HG03103 (cell line): ENCODE data around the gene GPR84.
"Not testable (repeated sequence)": the region's sequence is repeated elsewhere in the genome, so short reads cannot be mapped to it uniquely, and the experiment has no call there.

Experiments used
- ATAC-seq: cut with Tn5 transposase; IDR thresholded peaks from one replicate; pipeline ENCODE4 v1.9.1; 2021; ENCODE audit warnings: low read depth; ENCODE audit not compliant: unreplicated experiment

The GPR84 gene

DNA sequence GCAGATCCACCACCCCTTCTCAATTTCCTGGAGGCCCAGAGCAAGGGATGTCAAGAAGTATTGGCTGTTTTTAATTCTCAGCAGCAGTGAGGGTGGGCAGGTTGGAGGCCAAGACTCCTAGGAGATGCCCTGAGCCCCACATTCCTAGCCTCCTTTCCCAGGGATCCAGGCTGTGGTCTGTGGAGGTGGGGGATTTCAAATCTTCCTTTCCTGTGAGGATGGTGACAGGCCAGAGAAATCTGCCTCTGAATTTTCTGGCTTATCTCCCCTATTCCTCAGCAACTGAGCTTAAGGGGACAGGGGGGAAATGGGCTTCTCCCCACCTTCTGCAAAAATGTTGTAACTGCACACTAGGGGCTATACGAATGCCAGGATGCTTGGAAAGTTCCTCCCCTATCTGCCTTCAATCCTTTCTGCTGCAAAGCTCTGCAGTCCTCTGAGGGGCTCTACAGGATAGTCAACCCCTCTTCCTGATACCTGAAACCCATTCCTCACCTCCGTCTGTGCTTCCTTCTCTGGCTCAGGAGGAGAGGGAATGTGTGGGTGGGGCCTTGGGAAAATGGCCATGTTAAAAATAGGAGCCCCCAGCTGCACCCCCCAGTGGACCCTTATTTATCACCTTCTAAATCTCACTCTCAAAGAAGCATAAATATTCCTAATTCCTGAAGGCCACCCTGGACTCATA, 6.6 kb downstream of the GPR84 start:
- no peak for ATAC-seq

DNA sequence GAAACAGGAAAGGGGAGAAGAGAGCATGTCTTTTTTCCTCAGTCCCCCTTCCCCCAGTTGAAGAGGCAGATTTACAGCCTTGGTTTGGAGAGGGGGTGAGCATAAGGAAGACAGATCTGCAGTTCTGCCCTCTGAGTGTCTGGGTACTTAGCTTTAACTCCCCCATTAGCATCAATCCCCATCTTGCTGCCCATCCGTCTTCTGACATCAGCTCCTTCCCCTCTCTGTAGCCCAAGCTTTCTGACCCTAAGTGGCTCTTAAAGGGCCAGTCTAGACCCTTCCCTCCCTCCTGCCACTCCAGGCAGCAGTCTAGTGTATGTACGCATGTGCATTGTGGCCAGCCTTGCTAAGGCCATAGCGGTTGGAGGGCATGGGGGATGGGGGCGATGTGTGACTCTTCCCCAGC, 7.3 kb downstream of the GPR84 start:
- no peak for ATAC-seq

- ATAC-seq, result no peak
These were observed 8.1 kb downstream of the GPR84 start for GRCh38 chr12:54356228-54356627.

GRCh38 chr12:54355104-54355815, 9.0 kb downstream of the GPR84 start:
- no peak for ATAC-seq

GRCh38 chr12:54354271-54354670, 10.0 kb downstream of the GPR84 start:
- ATAC-seq, result not testable (repeated sequence)

GRCh38 chr12:54352891-54353874, 11.1 kb downstream of the GPR84 start:
- ATAC-seq, result no peak

GRCh38 chr12:54352022-54352531, 12.2 kb downstream of the GPR84 start:
- ATAC-seq, result no peak

DNA sequence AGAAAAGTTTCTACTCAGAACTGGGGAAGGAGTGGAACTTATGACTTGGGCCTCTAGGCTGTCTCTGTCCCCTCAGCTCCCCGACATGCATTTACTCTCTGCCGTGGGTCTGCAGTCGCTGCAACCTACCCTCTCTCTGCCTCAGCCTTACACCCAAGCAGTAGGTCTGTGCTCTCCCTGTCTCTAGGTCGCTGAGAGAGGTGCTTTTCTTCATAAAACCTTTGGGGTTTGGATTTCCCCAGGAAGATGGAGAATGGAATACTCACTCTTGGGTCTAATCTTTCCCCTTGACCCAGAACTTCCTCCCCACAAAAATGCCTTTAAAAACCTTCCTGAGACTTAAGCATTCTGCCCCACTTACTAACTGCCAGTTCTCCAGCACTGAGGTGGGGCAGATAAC, 12.9 kb downstream of the GPR84 start:
- no peak for ATAC-seq

GRCh38 chr12:54350743-54351142, 13.5 kb downstream of the GPR84 start:
- no peak for ATAC-seq

GRCh38 chr12:54349679-54350078, 14.6 kb downstream of the GPR84 start:
- no peak for ATAC-seq

- ATAC-seq, result no peak
These were observed 15.2 kb downstream of the GPR84 start for GRCh38 chr12:54349036-54349435.

DNA sequence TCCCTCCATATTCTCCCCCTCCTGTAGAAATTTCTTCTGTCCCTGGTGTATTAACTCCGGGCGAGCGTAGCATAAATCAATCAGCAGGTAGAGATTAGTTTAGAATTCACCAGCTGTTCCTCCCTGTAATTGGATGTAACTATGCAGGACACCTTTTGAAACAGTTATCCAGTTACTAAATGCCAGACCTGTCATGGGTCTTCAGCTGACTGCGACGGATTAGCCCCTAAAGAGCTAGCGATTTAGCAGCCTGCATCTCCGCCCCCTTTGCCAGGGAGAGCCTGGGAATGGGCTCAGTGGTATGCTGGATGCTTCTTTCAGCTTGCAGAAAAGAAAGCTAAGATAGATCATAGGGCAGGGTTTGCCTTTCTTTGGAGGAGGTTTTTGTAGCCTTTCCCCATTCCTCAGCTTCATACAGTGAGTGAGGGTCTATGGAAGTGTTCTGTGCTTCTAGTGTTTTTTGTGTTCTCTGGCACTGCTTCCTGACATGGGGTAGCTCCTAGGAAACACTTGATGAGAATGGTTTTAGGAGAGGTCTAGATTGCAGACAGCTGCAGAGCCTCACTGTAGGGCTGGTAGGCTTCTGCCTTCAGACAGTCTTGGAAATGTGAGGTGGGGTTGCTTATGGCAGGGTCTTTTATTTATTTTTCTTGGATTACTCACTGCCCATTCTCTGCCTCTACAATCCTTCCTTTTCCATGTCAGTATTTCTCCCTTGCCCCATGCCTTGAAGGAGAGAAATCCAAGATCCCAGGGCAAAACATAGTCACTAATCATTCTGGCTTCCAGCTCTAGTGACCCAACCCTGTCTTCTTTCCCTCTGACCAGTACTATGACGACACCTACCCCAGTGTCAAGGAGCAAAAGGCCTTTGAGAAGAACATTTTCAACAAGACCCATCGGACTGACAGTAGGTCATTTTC, 22.6 kb downstream of the GPR84 start:
- ATAC-seq, result no peak

- no peak for ATAC-seq
These were observed 23.4 kb downstream of the GPR84 start for GRCh38 chr12:54340846-54341245.

GRCh38 chr12:54338698-54339296, 25.5 kb downstream of the GPR84 start:
- ATAC-seq, result no peak

DNA sequence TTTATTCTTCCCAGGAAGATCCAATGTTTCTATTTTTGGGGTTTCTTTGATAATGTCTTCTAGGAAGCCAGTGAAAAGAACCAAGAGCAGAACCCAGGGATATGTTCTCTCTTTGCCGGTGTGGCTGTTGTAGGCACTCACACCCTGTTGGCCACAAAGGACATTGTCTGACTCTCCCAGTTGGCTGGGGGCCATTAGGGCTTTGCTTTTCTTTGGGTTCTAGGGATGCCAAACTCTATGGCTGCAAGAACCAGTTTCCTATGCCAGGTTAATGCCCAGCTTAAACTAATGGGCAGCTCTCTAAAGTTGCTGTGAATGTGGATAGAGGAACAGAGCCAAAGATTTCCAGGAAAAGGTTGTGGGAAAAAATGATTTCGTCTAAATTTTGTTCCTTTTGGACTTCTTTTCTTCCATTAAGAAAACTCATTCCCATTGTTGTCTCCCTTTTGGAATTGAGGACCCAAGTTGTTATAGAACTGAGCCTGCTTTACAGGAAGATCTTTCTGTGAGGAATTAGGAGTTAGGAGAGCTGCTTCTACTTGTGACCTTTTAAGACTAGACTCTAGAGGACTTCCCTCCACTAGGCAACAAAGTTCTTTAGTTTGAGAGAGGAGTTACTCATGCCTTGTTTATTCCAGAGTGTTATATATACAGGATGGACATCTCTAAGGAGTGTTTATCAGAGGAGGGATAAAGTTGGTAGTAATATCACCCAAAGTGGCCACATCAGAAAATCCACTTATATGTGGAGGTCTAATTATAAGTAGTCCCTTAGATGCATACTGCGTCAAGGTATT, 26.2 kb downstream of the GPR84 start:
- no peak for ATAC-seq

DNA sequence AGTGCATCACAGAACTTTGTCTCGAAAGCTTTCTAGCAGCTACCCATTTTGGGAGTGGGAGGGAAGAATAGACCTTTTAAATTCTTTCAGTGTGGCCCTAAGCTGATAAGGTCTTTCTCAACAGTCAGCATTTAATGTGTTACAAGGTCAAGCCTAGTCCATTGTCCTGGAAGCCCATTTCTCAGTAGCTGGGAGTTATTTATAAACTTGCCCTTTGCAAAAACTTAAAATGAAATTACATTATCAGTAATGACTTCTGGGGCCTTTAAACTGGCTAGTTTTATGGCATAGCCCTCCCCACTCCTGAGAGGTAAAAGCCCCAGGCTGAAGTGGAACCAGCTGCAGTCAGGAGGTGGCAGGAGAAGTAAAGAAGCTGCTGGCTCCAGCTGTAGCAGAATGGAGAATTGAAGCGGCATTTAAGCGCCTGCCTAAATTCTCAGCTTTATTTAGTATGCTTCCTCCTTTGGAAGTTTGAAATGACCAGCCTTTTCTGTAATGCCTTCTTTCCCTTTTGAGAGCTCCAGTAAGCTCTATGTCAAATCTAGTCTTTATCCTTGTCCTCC, 26.9 kb downstream of the GPR84 start:
- ATAC-seq, result no peak

DNA sequence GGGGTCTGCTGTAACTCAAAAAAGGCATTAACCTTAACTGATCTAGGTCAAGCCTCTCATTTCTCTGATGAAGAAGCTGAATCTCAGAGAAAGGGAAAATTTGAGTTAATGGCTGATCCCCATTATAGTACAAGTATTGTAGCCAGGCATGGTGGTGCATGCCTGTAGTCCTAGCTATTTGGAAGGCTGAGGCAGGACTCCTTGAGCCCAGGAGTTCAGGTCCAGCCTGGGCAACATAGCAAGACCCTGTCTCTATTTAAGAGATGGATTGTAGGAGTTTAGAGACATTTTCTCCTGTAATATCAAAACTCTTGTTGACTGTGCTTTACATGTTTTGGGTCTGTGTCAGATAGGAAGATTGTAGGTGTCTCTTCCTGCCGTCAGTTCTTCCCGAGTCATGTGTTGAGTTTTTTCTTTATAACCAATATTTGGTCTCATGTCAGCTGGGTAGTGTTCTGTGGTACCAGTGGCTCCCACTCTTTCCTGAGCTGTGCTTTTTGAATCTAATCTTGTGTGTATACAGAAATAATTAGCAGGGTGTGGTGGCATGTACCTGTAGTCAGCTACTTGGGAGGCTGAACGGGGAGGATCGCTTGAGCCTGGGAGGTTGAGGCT, 30.8 kb downstream of the GPR84 start:
- ATAC-seq, result no peak

GRCh38 chr12:54331461-54331860, 32.8 kb downstream of the GPR84 start:
- no peak for ATAC-seq
